Colonic mucosa (tissue), 4 donors: Measurements from ENCODE around the gene HCAR2. TPM values are rescaled to one million over a fixed set of nuclear protein-coding genes. Genes with fewer than 3 reads are reported as not detected.

Experiments
- DNase-seq: peaks from one replicate; pipeline ENCODE4 v3.0.0-alpha.2; 2020
- H3K27ac ChIP-seq: fragments of 200-600 bp; one replicate; pipeline ENCODE4 v1.8.0; 2021
- H3K27me3 ChIP-seq: fragments of 200-600 bp; one replicate; pipeline ENCODE4 v1.8.0; 2021
- H3K36me3 ChIP-seq: fragments of 200-600 bp; one replicate; pipeline ENCODE4 v1.8.0; 2021
- H3K4me1 ChIP-seq: fragments of 200-600 bp; one replicate; pipeline ENCODE4 v1.8.0; 2021; ENCODE audit warnings: mild to moderate bottlenecking
- H3K4me3 ChIP-seq: fragments of 200-600 bp; one replicate; pipeline ENCODE4 v1.8.0; 2021
- H3K9ac ChIP-seq, 2 donors: one replicate each; pipeline ENCODE4 v1.7.0; 2013; ENCODE audit warnings: control low read depth in 2 of 2, low read depth in 2 of 2, low read length in 2 of 2
- H3K9me3 ChIP-seq: fragments of 200-600 bp; one replicate; pipeline ENCODE4 v1.8.0; 2021
- CTCF ChIP-seq: fragments of 200-600 bp; IDR thresholded peaks from one replicate; pipeline ENCODE4 v1.8.0; 2022; ENCODE audit warnings: antibody characterized with exemption, mild to moderate bottlenecking
- intact Hi-C: fragments of 100-400 bp; cut with DNase I; formaldehyde crosslinking; loops from one replicate; pipeline ENCODE4 v1.14.1; 2022
- total RNA-seq, 2 donors: library from RNA; stranded (reverse); fragmentation: NEBNext Ultra II Directional in 1 of 2; extraction: Animal tissue kit (Norgen Biotek cat#: 25700) in 1 of 2; gene quantifications; one replicate each; pipeline ENCODE4 v1.2.1, GENCODE V29; 2021
- donor health status: healthy.
- donor health status: DM: no; HTN: no; CAD: no.
- donor health status: DM: no; HTN: no; CAD: no.

HCAR2 gene
- total RNA-seq, 2 donors from 2014 or later: 0.12 to 0.56 TPM

DNA sequence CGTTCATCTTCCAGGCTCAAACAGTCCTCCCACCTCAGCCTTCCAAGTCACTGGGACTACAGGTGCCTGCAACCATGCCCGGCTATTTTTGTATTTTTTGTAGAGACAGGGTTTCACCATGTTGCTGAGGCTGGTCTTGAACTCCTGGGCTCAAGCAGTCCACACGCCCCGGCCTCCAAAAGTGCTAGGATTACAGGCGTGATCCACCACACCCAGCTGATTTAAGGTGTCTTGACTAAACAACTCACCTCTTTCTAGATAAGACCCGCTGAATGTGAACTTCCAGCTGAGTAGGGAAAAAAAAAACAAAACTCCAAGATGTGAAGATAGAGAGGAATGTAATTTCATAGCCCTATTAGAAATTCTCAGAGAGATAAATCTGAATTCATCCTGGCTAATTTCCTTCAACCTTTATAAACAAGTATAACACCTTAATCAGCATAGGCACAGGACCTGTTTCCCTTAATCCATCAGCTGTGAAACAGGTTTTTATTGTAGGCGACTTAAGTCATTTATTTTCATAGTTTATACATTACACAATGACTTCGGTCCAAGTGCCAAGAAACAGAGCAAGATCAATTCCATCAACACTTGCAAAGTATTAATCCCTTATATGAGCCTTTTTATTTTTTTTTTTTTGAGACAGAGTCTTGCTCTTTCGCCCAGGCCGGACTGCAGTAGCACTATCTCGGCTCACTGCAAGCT lies 51.5 kb downstream of the HCAR2 start:
- H3K9ac ChIP-seq: no peak overlapping the region
- no peak overlapping the region for H3K4me3 ChIP-seq
- TF ChIP-seq CTCF: no peak
- no peaks in the 10 kb centered on the region for H3K36me3 ChIP-seq
- intact Hi-C loops: no loop called here
- DNase-seq: no peak
- H3K27me3 ChIP-seq: no peaks in the 10 kb centered on the region
- no peaks in the 10 kb centered on the region for H3K9me3 ChIP-seq
- H3K27ac ChIP-seq: no peak overlapping the region
- H3K4me1 ChIP-seq: no peaks in the 10 kb centered on the region

Other genes starting within 250 kb of the HCAR2 start
- gene ZCCHC8, start 202.4 kb downstream of the HCAR2 start, total RNA-seq: 10 to 100 TPM; 17.7 to 20.3 TPM
- 10 to 100 TPM; 57.8 to 84.5 TPM for gene RSRC2, start 176.4 kb downstream of the HCAR2 start, total RNA-seq
- gene KNTC1, start 176.1 kb downstream of the HCAR2 start, total RNA-seq: 10 to 100 TPM; 15.1 to 41.2 TPM
- gene HCAR3, start 13.5 kb upstream of the HCAR2 start, total RNA-seq: under 1 TPM; 0.12 to 0.56 TPM
- under 1 TPM in 1 of 2 donors, not detected in 1; 0.11 TPM for gene HCAR1, start 27.5 kb upstream of the HCAR2 start, total RNA-seq
- gene DENR, start 49.5 kb upstream of the HCAR2 start, total RNA-seq: 10 to 100 TPM; 35.8 to 37.8 TPM
- under 1 TPM; 0.16 to 0.84 TPM for gene CCDC62, start 71.2 kb upstream of the HCAR2 start, total RNA-seq
- 10 to 100 TPM; 42.6 to 74.2 TPM for gene HIP1R, start 132.1 kb upstream of the HCAR2 start, total RNA-seq
- gene VPS37B, start 192.8 kb upstream of the HCAR2 start, total RNA-seq: 10 to 100 TPM; 64.8 to 73.5 TPM